HepG2 (cell line): ENCODE data around the gene C1QL4. TPM values are rescaled to one million over a fixed set of nuclear protein-coding genes. Genes with fewer than 3 reads are reported as not detected.
A peak's percentile ranks its signal among the peaks of the same experiment; 100 is the strongest.

Source experiments
- ASH2L ChIP-seq: fragments of 300-600, 200-600 bp; sonication (generic); IDR thresholded peaks from 2 replicates; pipeline ENCODE4 v1.7.0; 2017; ENCODE audit warnings: low read depth, mild to moderate bottlenecking, moderate library complexity, mixed read lengths, low read length; ENCODE audit not compliant: insufficient read length
- ATF3 ChIP-seq: sonication (generic); formaldehyde crosslinking; IDR thresholded peaks from 2 replicates; pipeline ENCODE4 v1.4.0; 2020; ENCODE audit warnings: missing genetic modification reagents
- DDIT3 ChIP-seq: sonication (generic); formaldehyde crosslinking; IDR thresholded peaks from 2 replicates; pipeline ENCODE4 v1.4.0; 2020; ENCODE audit warnings: mild to moderate bottlenecking, missing genetic modification reagents
- HMG20B ChIP-seq: conservative IDR thresholded peaks from 2 replicates; pipeline ENCODE4 v1.6.1; 2016; ENCODE audit warnings: missing genetic modification reagents, missing compliant biosample characterization
- HOXA9 ChIP-seq: sonication (generic); formaldehyde crosslinking; IDR thresholded peaks from 2 replicates; pipeline ENCODE4 v1.8.1; 2022; ENCODE audit warnings: missing genetic modification reagents, mild to moderate bottlenecking, moderate library complexity, borderline replicate concordance
- JDP2 ChIP-seq: sonication (generic); formaldehyde crosslinking; IDR thresholded peaks from 2 replicates; pipeline ENCODE4 v1.8.1; 2022; ENCODE audit warnings: missing genetic modification reagents, borderline replicate concordance
- LCORL ChIP-seq, 2 experiments: fragments of 450-650 bp in 1 of 2; sonication (generic) in 1 of 2; formaldehyde crosslinking in 1 of 2; IDR thresholded peaks; 2 replicates each; pipeline versions ENCODE4 v1.5.0 to v1.6.1; 2017 to 2020; ENCODE audit warnings: antibody characterized with exemption in 1 of 2, missing genetic modification reagents in 1 of 2
- MAFF ChIP-seq: IDR thresholded peaks from 2 replicates; pipeline ENCODE4 v1.6.1; 2011; ENCODE audit warnings: low read depth, low read length, improper control_type of control experiment
- MXD1 ChIP-seq: sonication (generic); formaldehyde crosslinking; IDR thresholded peaks from 2 replicates; pipeline ENCODE4 v1.4.0; 2020; ENCODE audit warnings: mild to moderate bottlenecking, missing genetic modification reagents
- ONECUT2 ChIP-seq: sonication (generic); formaldehyde crosslinking; IDR thresholded peaks from 2 replicates; pipeline ENCODE4 v1.4.0; 2020; ENCODE audit warnings: missing genetic modification reagents
- PLRG1 ChIP-seq: fragments of 450-650 bp; conservative IDR thresholded peaks from 2 replicates; pipeline ENCODE4 v1.6.1; 2016
- RAD51 ChIP-seq: fragments of 450-650 bp; IDR thresholded peaks from 2 replicates; pipeline ENCODE4 v1.6.1; 2016; ENCODE audit warnings: borderline replicate concordance
- SOX5 ChIP-seq: IDR thresholded peaks from 2 replicates; pipeline ENCODE4 v1.6.1; 2016; ENCODE audit warnings: borderline replicate concordance
- STAG1 ChIP-seq: sonication (generic); formaldehyde crosslinking; IDR thresholded peaks from 2 replicates; pipeline ENCODE4 v1.4.0; 2020; ENCODE audit warnings: missing genetic modification reagents
- ZBTB38 ChIP-seq: sonication (generic); formaldehyde crosslinking; IDR thresholded peaks from 2 replicates; pipeline ENCODE4 v1.5.1; 2020; ENCODE audit warnings: mild to moderate bottlenecking, missing genetic modification reagents
- ZBTB46 ChIP-seq: sonication (generic); formaldehyde crosslinking; IDR thresholded peaks from 2 replicates; pipeline ENCODE4 v1.4.0; 2020; ENCODE audit warnings: mild to moderate bottlenecking, missing genetic modification reagents, borderline replicate concordance
- ZC3H4 ChIP-seq: sonication (generic); formaldehyde crosslinking; IDR thresholded peaks from 2 replicates; pipeline ENCODE4 v1.4.0; 2020; ENCODE audit warnings: missing genetic modification reagents, borderline replicate concordance
- ZNF296 ChIP-seq: sonication (generic); formaldehyde crosslinking; conservative IDR thresholded peaks from 2 replicates; pipeline ENCODE4 v1.5.0; 2020; ENCODE audit warnings: mild to moderate bottlenecking, missing genetic modification reagents
- ZNF430 ChIP-seq: sonication (generic); formaldehyde crosslinking; IDR thresholded peaks from 2 replicates; pipeline ENCODE4 v1.9.0; 2021; ENCODE audit warnings: mild to moderate bottlenecking, missing genetic modification reagents
- ZNF441 ChIP-seq: sonication (generic); formaldehyde crosslinking; IDR thresholded peaks from 2 replicates; pipeline ENCODE4 v1.7.0; 2021; ENCODE audit warnings: missing genetic modification reagents, borderline replicate concordance
- ZNF563 ChIP-seq: sonication (generic); formaldehyde crosslinking; IDR thresholded peaks from 2 replicates; pipeline ENCODE4 v1.8.0; 2022; ENCODE audit warnings: mild to moderate bottlenecking, moderate library complexity, missing genetic modification reagents
- ZNF770 ChIP-seq: sonication (generic); formaldehyde crosslinking; IDR thresholded peaks from 2 replicates; pipeline ENCODE4 v1.5.0; 2020; ENCODE audit warnings: mild to moderate bottlenecking, missing genetic modification reagents
- ZSCAN30 ChIP-seq: sonication (generic); formaldehyde crosslinking; IDR thresholded peaks from 2 replicates; pipeline ENCODE4 v1.5.0; 2020; ENCODE audit warnings: mild to moderate bottlenecking, missing genetic modification reagents
- polyA plus RNA-seq, 8 experiments: library from polyadenylated mRNA; depleted of rRNA in 3 of 8; stranded (reverse) in 7 of 8; unstranded in 1 of 8; fragments of >200 nt; fragmentation: Illumina TruSeq in 4 of 8; extraction: Trizol in 4 of 8; gene quantifications; 2 replicates each; pipeline versions ENCODE4 v1.2.1 to v1.2.3, GENCODE V29; 2011 to 2016; ENCODE audit warnings: low read depth in 4 of 8, missing spikeins in 1 of 8, mixed read lengths in 1 of 8; ENCODE audit not compliant: insufficient read depth in 1 of 8
- total RNA-seq, 5 experiments: library from RNA; depleted of rRNA; stranded (reverse); fragments of >200 nt; fragmentation: Illumina TruSeq; extraction: Trizol; gene quantifications; 2 replicates each; pipeline ENCODE4 v1.2.3, GENCODE V29; 2016; ENCODE audit warnings: low read depth in 1 of 5

C1QL4 gene
- total and polyA plus RNA-seq, 2 of the 13 experiments (the other 11 are each of a cell fraction or from before 2014, with no cell fraction given) = 0.03 TPM; not detected in 1

GRCh38 chr12:49358483-49359141, 21.6 kb upstream of the C1QL4 start (continued):
- no peak for TF ChIP-seq ZBTB46 (CRISPR knock-in tag)
- no peak for TF ChIP-seq ZSCAN30 (CRISPR knock-in tag)
- TF ChIP-seq ZNF563 (CRISPR knock-in tag) = no peak
- no peak for TF ChIP-seq ATF3
- TF ChIP-seq ONECUT2 (CRISPR knock-in tag) = no peak
- no peak for TF ChIP-seq MXD1 (CRISPR knock-in tag)
- TF ChIP-seq HOXA9 (CRISPR knock-in tag) = no peak
- TF ChIP-seq ASH2L = peak; percentile 18
- no peak for TF ChIP-seq PLRG1
- no peak for TF ChIP-seq DDIT3 (CRISPR knock-in tag)
- no peak for TF ChIP-seq RAD51
- 0 out of 2 replicates have a peak, but pooled peaks have one; percentile 17 for TF ChIP-seq SOX5 (CRISPR knock-in tag)
- TF ChIP-seq ZNF441 (CRISPR knock-in tag) = no peak
- no peak for TF ChIP-seq ZBTB38 (CRISPR knock-in tag)
- TF ChIP-seq LCORL (IDR thresholded peaks at IDR 0.05) = no peak
- 0 out of 2 replicates have a peak, but pooled peaks have one; percentile 30 for TF ChIP-seq LCORL (CRISPR knock-in tag; IDR thresholded peaks at IDR 0.05)
- TF ChIP-seq ZNF430 (CRISPR knock-in tag) = no peak
- no peak for TF ChIP-seq ZC3H4 (CRISPR knock-in tag)
- TF ChIP-seq ZNF770 (CRISPR knock-in tag) = no peak
- no peak for TF ChIP-seq HMG20B (CRISPR knock-in tag)
- no peak for TF ChIP-seq JDP2
- no peak for TF ChIP-seq ZNF296 (CRISPR knock-in tag)
- no peak for TF ChIP-seq MAFF
- peak; percentile 97 for TF ChIP-seq STAG1 (CRISPR knock-in tag)
- TF ChIP-seq, all 625 proteins: peak for 26
